Memory B cell (primary cell): ENCODE measurements around the gene CCNK.

Source experiments
- ATAC-seq: fragments of 150-1000 bp; cut with Tn5 transposase; 2 replicates; pipeline ENCODE4 v1.10.0; 2021; ENCODE audit warnings: low read depth, mild to moderate bottlenecking, moderate library complexity
- DNase-seq, 2 donors: peaks; one replicate each; pipeline ENCODE4 v3.0.0; 2022; ENCODE audit warnings: low spot score in 2 of 2
- H3K27ac Mint-ChIP-seq: one replicate; pipeline ENCODE4 v1.8.0; 2022; ENCODE audit warnings: mild to moderate bottlenecking, moderate library complexity, mixed read lengths
- H3K27me3 Mint-ChIP-seq: one replicate; pipeline ENCODE4 v1.8.0; 2022; ENCODE audit warnings: mixed read lengths
- H3K36me3 Mint-ChIP-seq: one replicate; pipeline ENCODE4 v1.8.0; 2022; ENCODE audit warnings: mild to moderate bottlenecking, mixed read lengths
- H3K4me1 Mint-ChIP-seq: one replicate; pipeline ENCODE4 v1.8.0; 2022; ENCODE audit warnings: mixed read lengths
- H3K4me3 Mint-ChIP-seq: one replicate; pipeline ENCODE4 v1.8.0; 2022; ENCODE audit warnings: mild to moderate bottlenecking, moderate library complexity, mixed read lengths
- H3K9me3 Mint-ChIP-seq: one replicate; pipeline ENCODE4 v1.8.0; 2022; ENCODE audit warnings: mixed read lengths

Gene CCNK

GRCh38 chr14:99454246-99454645 is 27.0 kb upstream of the CCNK start:
- H3K4me3 Mint-ChIP-seq = no peak overlapping the region
- ATAC-seq (no peak), DNase-seq (no peak)
- peaks cover 21% of the 10 kb centered on the region for H3K36me3 Mint-ChIP-seq
- no peaks in the 10 kb centered on the region for H3K9me3 Mint-ChIP-seq
- H3K4me1 Mint-ChIP-seq = no peaks in the 10 kb centered on the region
- H3K27me3 Mint-ChIP-seq = no peaks in the 10 kb centered on the region
- H3K27ac Mint-ChIP-seq = no peak overlapping the region

- Mint-ChIP-seq H3K27me3 (no peaks in the 10 kb centered on the region), H3K9me3 (no peaks in the 10 kb centered on the region), H3K36me3 (peaks cover 45% of the 10 kb centered on the region), H3K4me1 (peaks cover 5% of the 10 kb centered on the region), H3K4me3 (no peak overlapping the region), H3K27ac (no peak overlapping the region)
- no peak for DNase-seq
- no peak for ATAC-seq
Observed at GRCh38 chr14:99459481-99460100, 21.6 kb upstream of the CCNK start.

- no peak for DNase-seq
- no peak for ATAC-seq
- Mint-ChIP-seq H3K4me1 (peaks cover 5% of the 10 kb centered on the region), H3K4me3 (no peak overlapping the region), H3K9me3 (no peaks in the 10 kb centered on the region), H3K27me3 (no peaks in the 10 kb centered on the region), H3K27ac (no peak overlapping the region), H3K36me3 (peaks cover 40% of the 10 kb centered on the region)
Observed at GRCh38 chr14:99460793-99461192, 20.4 kb upstream of the CCNK start.

- H3K9me3 Mint-ChIP-seq = no peaks in the 10 kb centered on the region
- H3K4me1 Mint-ChIP-seq = peaks cover 5% of the 10 kb centered on the region
- no peak for DNase-seq
- H3K36me3 Mint-ChIP-seq = peaks cover 40% of the 10 kb centered on the region
- no peak overlapping the region for H3K4me3 Mint-ChIP-seq
- ATAC-seq = no peak
- no peaks in the 10 kb centered on the region for H3K27me3 Mint-ChIP-seq
- H3K27ac Mint-ChIP-seq = no peak overlapping the region
Observed at GRCh38 chr14:99461411-99462085, 19.7 kb upstream of the CCNK start.

GRCh38 chr14:99462210-99462609 is 19.0 kb upstream of the CCNK start:
- Mint-ChIP-seq H3K4me3 (no peak overlapping the region), H3K9me3 (no peaks in the 10 kb centered on the region), H3K27ac (no peak overlapping the region), H3K36me3 (peaks cover 35% of the 10 kb centered on the region), H3K4me1 (peaks cover 5% of the 10 kb centered on the region), H3K27me3 (no peaks in the 10 kb centered on the region)
- no peak for ATAC-seq
- DNase-seq = no peak

GRCh38 chr14:99463974-99464373 is 17.2 kb upstream of the CCNK start:
- ATAC-seq (no peak), DNase-seq (no peak)
- Mint-ChIP-seq H3K4me3 (no peak overlapping the region), H3K27ac (no peak overlapping the region), H3K27me3 (no peaks in the 10 kb centered on the region), H3K4me1 (peaks cover 16% of the 10 kb centered on the region), H3K9me3 (no peaks in the 10 kb centered on the region), H3K36me3 (peaks cover 30% of the 10 kb centered on the region)

GRCh38 chr14:99465288-99465687 is 15.9 kb upstream of the CCNK start:
- H3K27me3 Mint-ChIP-seq = no peaks in the 10 kb centered on the region
- H3K27ac Mint-ChIP-seq = no peak overlapping the region
- H3K4me1 Mint-ChIP-seq = peaks cover 24% of the 10 kb centered on the region
- ATAC-seq (no peak), DNase-seq (no peak)
- no peaks in the 10 kb centered on the region for H3K9me3 Mint-ChIP-seq
- H3K36me3 Mint-ChIP-seq = peaks cover 24% of the 10 kb centered on the region
- no peak overlapping the region for H3K4me3 Mint-ChIP-seq

- no peak overlapping the region for H3K27ac Mint-ChIP-seq
- no peaks in the 10 kb centered on the region for H3K9me3 Mint-ChIP-seq
- H3K4me1 Mint-ChIP-seq = peaks cover 29% of the 10 kb centered on the region
- H3K27me3 Mint-ChIP-seq = no peaks in the 10 kb centered on the region
- ATAC-seq (no peak), DNase-seq (no peak)
- H3K4me3 Mint-ChIP-seq = no peak overlapping the region
- H3K36me3 Mint-ChIP-seq = peaks cover 16% of the 10 kb centered on the region
Observed at GRCh38 chr14:99466758-99467157, 14.5 kb upstream of the CCNK start.

GRCh38 chr14:99467336-99468078 is 13.7 kb upstream of the CCNK start:
- H3K9me3 Mint-ChIP-seq = no peaks in the 10 kb centered on the region
- no peak overlapping the region for H3K27ac Mint-ChIP-seq
- ATAC-seq (no peak), DNase-seq (no peak)
- no peaks in the 10 kb centered on the region for H3K27me3 Mint-ChIP-seq
- H3K4me3 Mint-ChIP-seq = no peak overlapping the region
- H3K4me1 Mint-ChIP-seq = peaks cover 25% of the 10 kb centered on the region
- peaks cover 9% of the 10 kb centered on the region for H3K36me3 Mint-ChIP-seq

GRCh38 chr14:99468081-99468480 is 13.1 kb upstream of the CCNK start:
- Mint-ChIP-seq H3K4me1 (peaks cover 24% of the 10 kb centered on the region), H3K27ac (no peak overlapping the region), H3K36me3 (peaks cover 5% of the 10 kb centered on the region), H3K4me3 (no peak overlapping the region), H3K9me3 (no peaks in the 10 kb centered on the region), H3K27me3 (no peaks in the 10 kb centered on the region)
- ATAC-seq (no peak), DNase-seq (no peak)

- H3K27ac Mint-ChIP-seq = no peak overlapping the region
- H3K27me3 Mint-ChIP-seq = no peaks in the 10 kb centered on the region
- DNase-seq = no peak
- H3K36me3 Mint-ChIP-seq = no peaks in the 10 kb centered on the region
- peaks cover 24% of the 10 kb centered on the region for H3K4me1 Mint-ChIP-seq
- ATAC-seq = no peak
- H3K4me3 Mint-ChIP-seq = no peak overlapping the region
- no peaks in the 10 kb centered on the region for H3K9me3 Mint-ChIP-seq
Observed at GRCh38 chr14:99468836-99469592, 12.2 kb upstream of the CCNK start.

- Mint-ChIP-seq H3K9me3 (no peaks in the 10 kb centered on the region), H3K27me3 (no peaks in the 10 kb centered on the region), H3K36me3 (no peaks in the 10 kb centered on the region), H3K4me1 (peaks cover 26% of the 10 kb centered on the region), H3K27ac (no peak overlapping the region), H3K4me3 (no peak overlapping the region)
- DNase-seq (no peak), ATAC-seq (no peak)
Observed at GRCh38 chr14:99471731-99472130, 9.5 kb upstream of the CCNK start.

- Mint-ChIP-seq H3K27me3 (no peaks in the 10 kb centered on the region), H3K4me1 (peaks cover 26% of the 10 kb centered on the region), H3K27ac (no peak overlapping the region), H3K36me3 (no peaks in the 10 kb centered on the region), H3K9me3 (no peaks in the 10 kb centered on the region), H3K4me3 (no peak overlapping the region)
- ATAC-seq (no peak), DNase-seq (no peak)
Observed at GRCh38 chr14:99472937-99473336, 8.3 kb upstream of the CCNK start.

- H3K27ac Mint-ChIP-seq = no peak overlapping the region
- ATAC-seq = no peak
- H3K36me3 Mint-ChIP-seq = no peaks in the 10 kb centered on the region
- no peaks in the 10 kb centered on the region for H3K27me3 Mint-ChIP-seq
- H3K4me3 Mint-ChIP-seq = no peak overlapping the region
- no peak for DNase-seq
- peaks cover 26% of the 10 kb centered on the region for H3K4me1 Mint-ChIP-seq
- no peaks in the 10 kb centered on the region for H3K9me3 Mint-ChIP-seq
Observed at GRCh38 chr14:99473458-99473857, 7.8 kb upstream of the CCNK start.
